Gastrocnemius medialis (tissue), 4 donors: ENCODE data around the gene GRIK2. TPM values are rescaled to one million over a fixed set of nuclear protein-coding genes. Genes with fewer than 3 reads are reported as not detected.

ENCODE experiments used
- ATAC-seq, 2 donors: fragments of 150-250 bp; one replicate each; pipeline ENCODE4 v1.9.1; 2016
- DNase-seq, 2 donors: peaks; one replicate each; pipeline ENCODE4 v3.0.0-alpha.2; 2019
- H3K27ac ChIP-seq, 4 donors: fragments of 200-600 bp; sonication (generic); 1 replicate in 1 of 4; 2 replicates in 3 of 4; pipeline ENCODE4 v1.5.1; 2016 to 2018; ENCODE audit warnings: mild to moderate bottlenecking in 2 of 4, moderate library complexity in 1 of 4
- H3K27me3 ChIP-seq, 3 donors: fragments of 200-600 bp; sonication (generic) in 2 of 3; 1 replicate in 1 of 3; 2 replicates in 2 of 3; pipeline versions ENCODE4 v1.5.1 to v1.6.0; 2016 to 2019; ENCODE audit warnings: mild to moderate bottlenecking in 1 of 3, moderate library complexity in 1 of 3
- H3K36me3 ChIP-seq, 2 donors: fragments of 200-600 bp; sonication (generic) in 1 of 2; one replicate each; pipeline ENCODE4 v1.5.1; 2017 to 2018
- H3K4me1 ChIP-seq, 2 donors: fragments of 200-600 bp; sonication (generic) in 1 of 2; one replicate each; pipeline ENCODE4 v1.5.1; 2016 to 2017; ENCODE audit warnings: mild to moderate bottlenecking in 2 of 2
- H3K4me3 ChIP-seq, 4 donors: fragments of 200-600 bp; sonication (generic) in 3 of 4; 1 replicate in 1 of 4; 2 replicates in 3 of 4; pipeline ENCODE4 v1.5.1; 2016 to 2019; ENCODE audit warnings: mild to moderate bottlenecking in 2 of 4
- H3K9me3 ChIP-seq, 3 donors: fragments of 200-600 bp; sonication (generic) in 2 of 3; 1 replicate in 1 of 3; 2 replicates in 2 of 3; pipeline ENCODE4 v1.5.1; 2016 to 2019
- CTCF ChIP-seq, 5 experiments: fragments of 450-650 bp in 3 of 5; fragments of 200-600 bp in 2 of 5; sonication (generic) in 2 of 5; IDR thresholded peaks in 4 of 5; conservative IDR thresholded peaks in 1 of 5; 1 replicate in 4 of 5; 2 replicates in 1 of 5; pipeline ENCODE4 v1.5.1; 2016 to 2019; ENCODE audit warnings: antibody characterized with exemption in 5 of 5, mild to moderate bottlenecking in 3 of 5, moderate library complexity in 3 of 5
- POLR2A ChIP-seq, 2 donors: fragments of 450-650 bp; IDR thresholded peaks; one replicate each; pipeline ENCODE4 v1.6.1; 2017; ENCODE audit warnings: antibody characterized with exemption in 2 of 2, mild to moderate bottlenecking in 2 of 2, moderate library complexity in 2 of 2
- in situ Hi-C, 4 donors: fragments of 200-750 bp; cut with MboI; loops; one replicate each; pipeline versions ENCODE4 v1.15.0 to v1.8.0; 2017; ENCODE audit warnings: low sequenced_read_pairs in 4 of 4
- intact Hi-C: fragments of 100-400 bp; cut with DNase I; formaldehyde crosslinking; loops from one replicate; pipeline ENCODE4 v1.15.1; 2023; ENCODE audit warnings: low total_unique reads
- total RNA-seq, 4 donors: library from RNA; depleted of rRNA; stranded (reverse); fragments of >200 nt; gene quantifications; one replicate each; pipeline versions ENCODE4 v1.1.0 to v1.2.3, GENCODE V29; 2016

Gene GRIK2
- total RNA-seq, 4 donors from 2014 or later: 0.39 to 5.1 (median 0.79) TPM

- no peak overlapping the region for H3K4me3 ChIP-seq
- H3K36me3 ChIP-seq: no peaks in the 10 kb centered on the region
- no peak for ATAC-seq
- in situ Hi-C loops (no loop called here), intact Hi-C loops (no loop called here)
- TF ChIP-seq POLR2A (IDR thresholded peaks at IDR 0.05): no peak
- no peak for TF ChIP-seq CTCF (IDR thresholded peaks at IDR 0.05 in 4 of 5, conservative IDR thresholded peaks at IDR 0.05 in 1 of 5)
- H3K9me3 ChIP-seq: no peaks in the 10 kb centered on the region
- DNase-seq: no peak
- no peaks in the 10 kb centered on the region for H3K27me3 ChIP-seq
- H3K27ac ChIP-seq: no peak overlapping the region
- H3K4me1 ChIP-seq: no peaks in the 10 kb centered on the region
Observed at GRCh38 chr6:101762851-101763250, 369.3 kb downstream of the GRIK2 start.

GRCh38 chr6:101765281-101765680 lies 371.8 kb downstream of the GRIK2 start:
- in situ Hi-C loops (no loop called here), intact Hi-C loops (no loop called here)
- DNase-seq (no peak), ATAC-seq (no peak)
- no peak overlapping the region for H3K27ac ChIP-seq
- no peak for TF ChIP-seq POLR2A (IDR thresholded peaks at IDR 0.05)
- TF ChIP-seq CTCF (IDR thresholded peaks at IDR 0.05 in 4 of 5, conservative IDR thresholded peaks at IDR 0.05 in 1 of 5): no peak
- no peaks in the 10 kb centered on the region for H3K36me3 ChIP-seq
- no peaks in the 10 kb centered on the region for H3K9me3 ChIP-seq
- no peaks in the 10 kb centered on the region for H3K4me1 ChIP-seq
- no peak overlapping the region for H3K4me3 ChIP-seq
- no peaks in the 10 kb centered on the region for H3K27me3 ChIP-seq

GRCh38 chr6:101770116-101770515 lies 376.6 kb downstream of the GRIK2 start:
- intact Hi-C loops: no loop called here
- in situ Hi-C loops: no loop called here
- ATAC-seq (no peak), DNase-seq (no peak)
- no peak overlapping the region for H3K4me3 ChIP-seq
- no peaks in the 10 kb centered on the region for H3K9me3 ChIP-seq
- no peaks in the 10 kb centered on the region for H3K36me3 ChIP-seq
- no peak for TF ChIP-seq CTCF (IDR thresholded peaks at IDR 0.05 in 4 of 5, conservative IDR thresholded peaks at IDR 0.05 in 1 of 5)
- no peak for TF ChIP-seq POLR2A (IDR thresholded peaks at IDR 0.05)
- H3K4me1 ChIP-seq: no peaks in the 10 kb centered on the region
- no peaks in the 10 kb centered on the region for H3K27me3 ChIP-seq
- H3K27ac ChIP-seq: no peak overlapping the region

DNA sequence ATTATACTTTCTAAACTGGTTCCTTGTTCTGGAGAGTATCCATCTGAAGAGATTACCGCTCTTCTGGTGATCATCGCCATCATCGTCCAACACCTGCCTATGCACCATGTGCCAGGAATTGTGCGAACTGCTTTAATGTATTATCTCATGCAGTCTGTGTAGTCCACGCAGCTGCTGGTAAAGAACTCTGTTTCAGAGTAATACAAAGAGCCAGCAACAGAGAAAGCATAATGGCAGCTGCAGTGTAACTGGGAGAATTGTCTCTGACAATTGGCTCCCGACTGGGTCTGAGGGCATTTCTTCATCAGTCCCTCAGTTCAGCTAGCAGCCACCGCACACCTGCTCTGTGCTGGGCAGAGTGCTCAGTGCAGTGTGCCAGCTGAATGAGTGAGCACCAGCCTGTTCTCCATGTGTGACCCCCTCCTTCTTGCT lies 383.4 kb downstream of the GRIK2 start:
- no peaks in the 10 kb centered on the region for H3K9me3 ChIP-seq
- in situ Hi-C loops: no loop called here
- H3K27me3 ChIP-seq: no peaks in the 10 kb centered on the region
- intact Hi-C loops: no loop called here
- no peaks in the 10 kb centered on the region for H3K36me3 ChIP-seq
- H3K4me3 ChIP-seq: no peak overlapping the region
- TF ChIP-seq CTCF (IDR thresholded peaks at IDR 0.05 in 4 of 5, conservative IDR thresholded peaks at IDR 0.05 in 1 of 5) (no peak), POLR2A (IDR thresholded peaks at IDR 0.05) (no peak)
- no peak for ATAC-seq
- H3K27ac ChIP-seq: no peak overlapping the region
- no peaks in the 10 kb centered on the region for H3K4me1 ChIP-seq
- DNase-seq: no peak

DNA sequence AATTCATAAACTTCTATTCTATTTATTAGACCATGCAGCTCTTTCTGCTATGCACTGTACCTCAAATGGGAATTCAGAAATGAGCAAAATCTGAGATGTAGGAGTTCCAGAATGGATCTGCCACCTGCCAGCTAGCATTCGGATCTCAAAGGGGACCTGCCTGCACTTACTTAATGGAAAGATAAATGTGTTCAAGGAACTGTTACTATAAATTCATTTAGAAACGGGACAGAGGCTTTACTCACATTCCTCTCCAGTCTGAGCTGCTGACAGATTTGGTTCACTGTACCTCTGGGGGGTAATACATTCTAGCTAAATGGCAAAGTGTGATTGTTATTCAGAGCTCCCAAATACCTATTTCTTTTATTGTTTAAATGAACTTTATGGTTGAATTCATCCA lies 384.1 kb downstream of the GRIK2 start:
- no peaks in the 10 kb centered on the region for H3K36me3 ChIP-seq
- ATAC-seq: no peak
- in situ Hi-C loops (no loop called here), intact Hi-C loops (no loop called here)
- no peak overlapping the region for H3K4me3 ChIP-seq
- no peak for DNase-seq
- no peak for TF ChIP-seq CTCF (IDR thresholded peaks at IDR 0.05 in 4 of 5, conservative IDR thresholded peaks at IDR 0.05 in 1 of 5)
- TF ChIP-seq POLR2A (IDR thresholded peaks at IDR 0.05): no peak
- no peaks in the 10 kb centered on the region for H3K9me3 ChIP-seq
- no peak overlapping the region for H3K27ac ChIP-seq
- no peaks in the 10 kb centered on the region for H3K27me3 ChIP-seq
- H3K4me1 ChIP-seq: no peaks in the 10 kb centered on the region
